ENCODE results near the gene TMEM108.

DNA sequence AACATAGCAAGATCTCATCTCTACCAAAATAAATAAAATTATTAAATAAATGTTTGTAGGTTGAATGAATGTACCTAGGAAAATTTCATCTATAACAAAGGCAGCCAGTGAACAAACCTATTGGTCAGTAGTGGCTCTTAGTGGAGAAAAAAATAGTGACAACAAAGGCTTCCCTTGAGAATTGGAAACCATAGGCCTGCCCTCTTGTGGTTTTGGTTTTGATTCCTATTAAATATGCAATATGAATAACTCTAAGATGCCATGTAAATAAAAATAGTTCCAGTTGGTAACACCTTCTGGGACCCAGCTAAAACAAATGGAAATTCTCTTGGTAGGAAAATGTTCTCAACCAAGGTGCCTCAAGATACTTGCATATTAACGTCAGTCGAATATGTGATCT is 216.0 kb downstream of the TMEM108 start:
- TF ChIP-seq, protein P1, sequence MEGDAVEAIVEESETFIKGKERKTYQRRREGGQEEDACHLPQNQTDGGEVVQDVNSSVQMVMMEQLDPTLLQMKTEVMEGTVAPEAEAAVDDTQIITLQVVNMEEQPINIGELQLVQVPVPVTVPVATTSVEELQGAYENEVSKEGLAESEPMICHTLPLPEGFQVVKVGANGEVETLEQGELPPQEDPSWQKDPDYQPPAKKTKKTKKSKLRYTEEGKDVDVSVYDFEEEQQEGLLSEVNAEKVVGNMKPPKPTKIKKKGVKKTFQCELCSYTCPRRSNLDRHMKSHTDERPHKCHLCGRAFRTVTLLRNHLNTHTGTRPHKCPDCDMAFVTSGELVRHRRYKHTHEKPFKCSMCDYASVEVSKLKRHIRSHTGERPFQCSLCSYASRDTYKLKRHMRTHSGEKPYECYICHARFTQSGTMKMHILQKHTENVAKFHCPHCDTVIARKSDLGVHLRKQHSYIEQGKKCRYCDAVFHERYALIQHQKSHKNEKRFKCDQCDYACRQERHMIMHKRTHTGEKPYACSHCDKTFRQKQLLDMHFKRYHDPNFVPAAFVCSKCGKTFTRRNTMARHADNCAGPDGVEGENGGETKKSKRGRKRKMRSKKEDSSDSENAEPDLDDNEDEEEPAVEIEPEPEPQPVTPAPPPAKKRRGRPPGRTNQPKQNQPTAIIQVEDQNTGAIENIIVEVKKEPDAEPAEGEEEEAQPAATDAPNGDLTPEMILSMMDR (IDR thresholded peaks at IDR 0.05): no peak
- TF ChIP-seq ZFX (IDR thresholded peaks at IDR 0.05; ENCODE audit: borderline replicate concordance): no peak

Data from 22Rv1 (cell line).